DND-41 (cell line): Measurements from ENCODE around the gene TLN1.
A peak's percentile ranks its signal among the peaks of the same experiment; 100 is the strongest.

Source experiments
- ATAC-seq: fragments of 200-7000 bp; cut with Tn5 transposase; 3 replicates; pipeline ENCODE4 v1.9.1; 2021; ENCODE audit warnings: low read depth; ENCODE audit not compliant: insufficient read depth
- DNase-seq: peaks from one replicate; pipeline ENCODE4 v3.0.0-alpha.2; 2020
- H2AFZ ChIP-seq: 2 replicates; pipeline ENCODE4 v1.6.0; 2012; ENCODE audit warnings: low read depth, low read length
- H3K27ac ChIP-seq: 2 replicates; pipeline ENCODE4 v1.5.1; 2012; ENCODE audit warnings: low read length, inconsistent platforms
- H3K27me3 ChIP-seq: fragments of 200-600 bp; sonication (generic); 2 replicates; pipeline ENCODE4 v1.6.0; 2012; ENCODE audit warnings: low read length, mild to moderate bottlenecking, inconsistent platforms; ENCODE audit not compliant: insufficient read depth, poor library complexity
- H3K36me3 ChIP-seq: 2 replicates; pipeline ENCODE4 v1.5.1; 2012; ENCODE audit warnings: low read length, inconsistent platforms; ENCODE audit not compliant: insufficient read depth
- H3K4me1 ChIP-seq: 2 replicates; pipeline ENCODE4 v1.5.1; 2012; ENCODE audit warnings: mild to moderate bottlenecking, low read length; ENCODE audit not compliant: insufficient read depth
- H3K4me2 ChIP-seq: 2 replicates; pipeline ENCODE4 v1.6.0; 2012; ENCODE audit warnings: mild to moderate bottlenecking, moderate library complexity, low read length, inconsistent platforms; ENCODE audit not compliant: insufficient read depth
- H3K4me3 ChIP-seq, 2 experiments: fragments of 200-600 bp in 1 of 2; shearing (Covaris generic) in 1 of 2; 2 replicates each; pipeline ENCODE4 v1.5.1; 2012 to 2016; ENCODE audit warnings: inconsistent platforms in 2 of 2, low read length in 2 of 2, mild to moderate bottlenecking in 2 of 2, low read depth in 1 of 2, moderate library complexity in 1 of 2
- H3K79me2 ChIP-seq: 2 replicates; pipeline ENCODE4 v1.6.0; 2012; ENCODE audit warnings: low read length, inconsistent platforms; ENCODE audit not compliant: insufficient read depth
- H3K9ac ChIP-seq: 2 replicates; pipeline ENCODE4 v1.6.0; 2012; ENCODE audit warnings: low read depth, mild to moderate bottlenecking, inconsistent platforms, low read length, moderate library complexity
- H3K9me3 ChIP-seq: 2 replicates; pipeline ENCODE4 v1.5.1; 2012; ENCODE audit warnings: low read length, moderate library complexity, mild to moderate bottlenecking, inconsistent platforms; ENCODE audit not compliant: insufficient read depth, severe bottlenecking
- H4K20me1 ChIP-seq: 2 replicates; pipeline ENCODE4 v1.6.0; 2012; ENCODE audit warnings: low read length; ENCODE audit not compliant: insufficient read depth
- CTCF ChIP-seq: IDR thresholded peaks from 2 replicates; pipeline ENCODE4 v1.5.1; 2012; ENCODE audit warnings: borderline replicate concordance, low read length, moderate library complexity, mild to moderate bottlenecking; ENCODE audit not compliant: poor library complexity, severe bottlenecking; ENCODE audit errors: extremely low read depth
- EZH2 ChIP-seq: IDR thresholded peaks from 3 replicates; pipeline ENCODE4 v1.6.1; 2012; ENCODE audit warnings: borderline replicate concordance, low read depth, mild to moderate bottlenecking, moderate library complexity, low read length, inconsistent platforms; ENCODE audit not compliant: severe bottlenecking

The TLN1 gene

GRCh38 chr9:35658137-35658967 lies 73.6 kb downstream of the TLN1 start, which contains the start of gene CCDC107:
TSS of gene CCDC107 (plus strand) at chr9:35658292. CDS start at chr9:35658380, 88 bp downstream.
- peak within 1 kb of the TSS; percentile 92 for H3K27ac ChIP-seq
- DNase-seq (peak; percentile 75), ATAC-seq (peak; percentile 65)
- H3K36me3 ChIP-seq: peaks cover 37% of the 10 kb centered on the region
- H3K27me3 ChIP-seq: no peaks in the 10 kb centered on the region
- H3K4me3 ChIP-seq: peak within 1 kb of the TSS; percentile 41 to 70; a peak in 3 of 4 replicates
- TF ChIP-seq EZH2 (no peak), CTCF (peak; percentile 85)
- H4K20me1 ChIP-seq: peaks cover 3% of the 10 kb centered on the region; the same call in 1 of the 2 replicates
- H3K79me2 ChIP-seq: peaks cover 39% of the 10 kb centered on the region
- peaks cover 62% of the 10 kb centered on the region for H3K4me1 ChIP-seq
- peak within 1 kb of the TSS; percentile 72 for H2AFZ ChIP-seq
- peak within 1 kb of the TSS; percentile 86 for H3K9ac ChIP-seq
- no peaks in the 10 kb centered on the region for H3K9me3 ChIP-seq
- H3K4me2 ChIP-seq: peak within 1 kb of the TSS; percentile 75

- H4K20me1 ChIP-seq: peaks cover 3% of the 10 kb centered on the region; the same call in 1 of the 2 replicates
- H2AFZ ChIP-seq: peak within 1 kb of the TSS; percentile 72
Measured at GRCh38 chr9:35657546-35658136, 74.4 kb downstream of the TLN1 start, which contains the start of gene RMRP. TSS of gene RMRP (minus strand) at chr9:35658019.

GRCh38 chr9:35656831-35657545 lies 75.0 kb downstream of the TLN1 start:
- TF ChIP-seq CTCF: no peak
- no peak for TF ChIP-seq EZH2
- Histone ChIP-seq H2AFZ (peak overlapping the region; percentile 72), H3K9me3 (no peaks in the 10 kb centered on the region), H3K79me2 (peaks cover 31% of the 10 kb centered on the region), H3K27me3 (no peaks in the 10 kb centered on the region), H3K4me2 (peak overlapping the region; percentile 75), H3K4me1 (peaks cover 53% of the 10 kb centered on the region), H3K36me3 (peaks cover 25% of the 10 kb centered on the region), H3K9ac (peak overlapping the region; percentile 86; the same call in 1 of the 2 replicates), H4K20me1 (peaks cover 3% of the 10 kb centered on the region; the same call in 1 of the 2 replicates), H3K4me3 (peak overlapping the region in 1 of 2 experiments; percentile 70; a peak in 1 of 4 replicates), H3K27ac (peak overlapping the region; percentile 92)
- no peak for DNase-seq
- ATAC-seq: no peak

More at GRCh38 chr9:35657546-35658136, 74.4 kb downstream of the TLN1 start, which contains the start of gene RMRP:
- Histone ChIP-seq H3K27me3 (no peaks in the 10 kb centered on the region), H3K4me2 (peak within 1 kb of the TSS; percentile 75), H3K36me3 (peaks cover 30% of the 10 kb centered on the region), H3K4me1 (peaks cover 55% of the 10 kb centered on the region), H3K9ac (peak within 1 kb of the TSS; percentile 86), H3K4me3 (peak within 1 kb of the TSS; percentile 41 to 70; a peak in 3 of 4 replicates), H3K9me3 (no peaks in the 10 kb centered on the region), H3K27ac (peak within 1 kb of the TSS; percentile 92), H3K79me2 (peaks cover 32% of the 10 kb centered on the region)
- DNase-seq (peak; percentile 94), ATAC-seq (peak; percentile 88)
- no peak for TF ChIP-seq EZH2
- peak; percentile 34 for TF ChIP-seq CTCF
